ENCODE data around the gene TAMM41. TPM values are rescaled to one million over a fixed set of nuclear protein-coding genes. Genes with fewer than 3 reads are reported as not detected.

The TAMM41 gene
- total and polyA plus RNA-seq, 4 donors: 3.0 to 8.7 (median 5.0) TPM

GRCh38 chr3:11829416-11829815, 17.3 kb downstream of the TAMM41 start:
- Histone ChIP-seq H3K4me3 (ENCODE audit: low read depth in 1 of 3, low read length in 3 of 3) (no peak overlapping the region), H3K4me1 (ENCODE audit: control insufficient read depth in 4 of 4, insufficient read depth in 4 of 4, low read length in 3 of 4) (peaks cover 0 to 16% (median 14%) of the 10 kb centered on the region in 4 donors), H3K36me3 (ENCODE audit: control insufficient read depth in 4 of 4, insufficient read depth in 3 of 4, low read depth in 1 of 4, low read length in 3 of 4) (peaks cover 11 to 39% (median 27%) of the 10 kb centered on the region in 4 donors), H3K9me3 (ENCODE audit: control insufficient read depth in 4 of 4, low read length in 3 of 4) (no peaks in the 10 kb centered on the region), H3K9ac (ENCODE audit: low read depth in 1 of 2, low read length in 2 of 2) (no peak overlapping the region), H3K27ac (ENCODE audit: low read depth in 1 of 2, low read length in 2 of 2) (no peak overlapping the region), H3K27me3 (ENCODE audit: control insufficient read depth in 4 of 4, insufficient read depth in 4 of 4, low read length in 3 of 4) (no peaks in the 10 kb centered on the region)
- TF ChIP-seq, protein P1, sequence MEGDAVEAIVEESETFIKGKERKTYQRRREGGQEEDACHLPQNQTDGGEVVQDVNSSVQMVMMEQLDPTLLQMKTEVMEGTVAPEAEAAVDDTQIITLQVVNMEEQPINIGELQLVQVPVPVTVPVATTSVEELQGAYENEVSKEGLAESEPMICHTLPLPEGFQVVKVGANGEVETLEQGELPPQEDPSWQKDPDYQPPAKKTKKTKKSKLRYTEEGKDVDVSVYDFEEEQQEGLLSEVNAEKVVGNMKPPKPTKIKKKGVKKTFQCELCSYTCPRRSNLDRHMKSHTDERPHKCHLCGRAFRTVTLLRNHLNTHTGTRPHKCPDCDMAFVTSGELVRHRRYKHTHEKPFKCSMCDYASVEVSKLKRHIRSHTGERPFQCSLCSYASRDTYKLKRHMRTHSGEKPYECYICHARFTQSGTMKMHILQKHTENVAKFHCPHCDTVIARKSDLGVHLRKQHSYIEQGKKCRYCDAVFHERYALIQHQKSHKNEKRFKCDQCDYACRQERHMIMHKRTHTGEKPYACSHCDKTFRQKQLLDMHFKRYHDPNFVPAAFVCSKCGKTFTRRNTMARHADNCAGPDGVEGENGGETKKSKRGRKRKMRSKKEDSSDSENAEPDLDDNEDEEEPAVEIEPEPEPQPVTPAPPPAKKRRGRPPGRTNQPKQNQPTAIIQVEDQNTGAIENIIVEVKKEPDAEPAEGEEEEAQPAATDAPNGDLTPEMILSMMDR (IDR thresholded peaks at IDR 0.05; ENCODE audit: low read depth, low read length, missing input control): no peak
- TF ChIP-seq ZBTB33 (IDR thresholded peaks at IDR 0.05): no peak
- TF ChIP-seq JUND (IDR thresholded peaks at IDR 0.05): no peak
- TF ChIP-seq YY1 (IDR thresholded peaks at IDR 0.05): no peak
- no peak for TF ChIP-seq FOXA1 (IDR thresholded peaks at IDR 0.05)
- WGBS: 95% methylated on average over 7 of the region's 7 CpGs
- DNase-seq (ENCODE audit: low spot score): no peak

GRCh38 chr3:11826628-11827265, 19.9 kb downstream of the TAMM41 start:
- TF ChIP-seq RXRA (IDR thresholded peaks at IDR 0.05) (no peak), SP1 (IDR thresholded peaks at IDR 0.05) (no peak), HNF4A (conservative IDR thresholded peaks at IDR 0.05) (no peak), HNF4G (IDR thresholded peaks at IDR 0.05) (no peak), ZBTB33 (IDR thresholded peaks at IDR 0.05) (no peak), GABPA (IDR thresholded peaks at IDR 0.05 in 1 of 2, conservative IDR thresholded peaks at IDR 0.05 in 1 of 2) (no peak), FOXA1 (IDR thresholded peaks at IDR 0.05) (no peak)
- TF ChIP-seq, protein P2, sequence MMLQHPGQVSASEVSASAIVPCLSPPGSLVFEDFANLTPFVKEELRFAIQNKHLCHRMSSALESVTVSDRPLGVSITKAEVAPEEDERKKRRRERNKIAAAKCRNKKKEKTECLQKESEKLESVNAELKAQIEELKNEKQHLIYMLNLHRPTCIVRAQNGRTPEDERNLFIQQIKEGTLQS (IDR thresholded peaks at IDR 0.05): no peak
- Histone ChIP-seq H3K27ac (ENCODE audit: low read depth in 1 of 2, low read length in 2 of 2) (no peak overlapping the region), H3K4me1 (ENCODE audit: control insufficient read depth in 4 of 4, insufficient read depth in 4 of 4, low read length in 3 of 4) (no peaks in the 10 kb centered on the region), H3K27me3 (ENCODE audit: control insufficient read depth in 4 of 4, insufficient read depth in 4 of 4, low read length in 3 of 4) (no peaks in the 10 kb centered on the region), H3K36me3 (ENCODE audit: control insufficient read depth in 4 of 4, insufficient read depth in 3 of 4, low read depth in 1 of 4, low read length in 3 of 4) (peaks cover 11 to 46% (median 25%) of the 10 kb centered on the region in 4 donors), H3K4me3 (ENCODE audit: low read depth in 1 of 3, low read length in 3 of 3) (no peak overlapping the region), H3K9ac (ENCODE audit: low read depth in 1 of 2, low read length in 2 of 2) (no peak overlapping the region), H3K9me3 (ENCODE audit: control insufficient read depth in 4 of 4, low read length in 3 of 4) (no peaks in the 10 kb centered on the region)
- DNase-seq (ENCODE audit: low spot score): no peak
- 94% methylated on average over 1 of the region's 1 CpG for WGBS
